Stimulated activated CD4-positive, alpha-beta T cell treated with anti-CD3 and anti-CD28 coated beads, Interleukin-15, amount 100 ng/mL, for 24 hours (primary cell): Measurements from ENCODE around the gene TCEA3.
A peak's percentile ranks its signal among the peaks of the same experiment; 100 is the strongest.

Source experiments
- DNase-seq: peaks from one replicate; pipeline ENCODE4 v3.0.0-alpha.2; 2020

The TCEA3 gene

DNA sequence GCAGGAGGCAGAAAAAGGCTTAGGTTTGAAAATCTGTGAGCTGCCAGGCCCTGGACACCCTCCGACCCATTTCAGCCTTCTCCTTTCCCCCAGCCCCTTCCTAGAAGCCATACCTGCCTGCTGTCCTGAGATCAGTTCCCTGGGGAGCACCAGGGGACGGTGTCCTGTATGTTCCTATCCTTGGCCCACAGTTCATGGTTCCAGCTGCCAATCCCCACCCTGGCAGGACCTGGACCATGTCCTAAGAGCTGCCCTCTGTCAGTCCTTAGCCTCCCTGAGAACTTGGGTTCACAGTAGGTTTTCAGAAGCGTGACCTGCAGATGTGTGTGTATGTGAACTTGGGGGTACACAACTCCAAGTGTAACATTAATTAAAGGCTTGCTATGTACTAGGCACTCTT, 3.8 kb downstream of the TCEA3 start:
- no peak for DNase-seq

DNA sequence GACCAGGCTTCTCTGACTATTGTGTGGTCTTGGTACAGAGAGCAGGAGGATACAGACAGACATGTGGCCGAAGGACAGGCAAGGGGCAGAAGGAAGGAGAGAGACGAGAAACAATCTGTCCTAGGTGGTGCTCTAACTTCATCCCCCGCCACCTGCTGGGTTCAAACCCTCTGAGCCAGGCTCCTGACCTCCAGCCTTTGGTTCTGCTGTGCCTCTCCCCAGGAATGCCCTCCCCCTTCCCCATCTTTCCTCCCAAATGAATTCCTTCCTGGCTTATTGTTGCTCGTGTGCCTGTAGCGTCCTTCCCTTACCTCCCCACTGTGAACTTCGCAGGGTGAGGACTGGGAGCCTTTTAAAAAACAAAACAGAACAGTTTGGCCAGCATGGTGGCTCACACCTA, 5.4 kb downstream of the TCEA3 start:
- no peak for DNase-seq

- DNase-seq = no peak
These were observed 7.0 kb downstream of the TCEA3 start for GRCh38 chr1:23417570-23417969.

DNA sequence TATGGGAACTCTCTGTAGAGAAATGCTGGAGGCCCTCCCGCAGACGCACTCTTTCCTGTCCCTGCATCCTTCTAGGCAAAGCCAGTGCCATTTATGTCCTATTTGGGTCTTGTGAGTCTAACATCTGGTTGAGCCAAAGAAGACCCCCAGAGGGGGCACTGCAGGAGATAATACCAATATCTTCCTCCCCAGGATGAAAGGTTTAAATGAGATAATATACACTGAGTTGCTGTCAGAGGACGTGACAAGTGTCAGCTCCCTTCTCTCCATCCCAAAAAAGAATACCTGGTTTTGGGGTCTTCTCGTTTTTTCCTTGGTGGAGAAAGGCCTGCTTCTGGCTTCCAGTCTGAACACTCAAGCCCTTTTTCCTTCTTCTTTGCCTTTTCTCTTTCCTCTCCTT, 7.6 kb downstream of the TCEA3 start:
- DNase-seq = no peak

DNA sequence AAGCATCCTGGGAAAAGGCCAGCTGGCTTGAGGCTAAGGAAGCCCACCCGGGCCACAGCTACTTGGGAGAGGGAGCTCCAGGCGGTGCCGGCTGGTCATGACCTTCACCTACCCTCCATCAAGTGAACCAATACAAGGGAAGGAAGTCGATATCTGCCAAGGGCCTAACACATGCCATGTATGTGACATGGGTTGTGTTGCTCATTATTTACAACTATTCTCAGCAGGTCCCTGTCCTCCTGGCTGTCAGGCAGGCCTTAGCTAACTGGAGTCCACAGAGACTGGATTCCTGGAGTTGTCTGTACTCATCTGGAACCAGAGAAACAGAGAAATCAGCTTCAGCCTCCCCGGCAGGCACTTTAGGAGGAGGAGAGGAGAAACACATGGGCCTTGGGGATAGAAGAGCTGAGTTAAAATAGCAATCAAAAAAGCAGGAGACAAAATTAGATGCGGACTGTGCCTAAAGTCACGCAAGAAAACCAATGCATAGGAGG, 15.7 kb downstream of the TCEA3 start:
- DNase-seq = no peak

GRCh38 chr1:23407016-23407630, 17.4 kb downstream of the TCEA3 start:
- no peak for DNase-seq

DNA sequence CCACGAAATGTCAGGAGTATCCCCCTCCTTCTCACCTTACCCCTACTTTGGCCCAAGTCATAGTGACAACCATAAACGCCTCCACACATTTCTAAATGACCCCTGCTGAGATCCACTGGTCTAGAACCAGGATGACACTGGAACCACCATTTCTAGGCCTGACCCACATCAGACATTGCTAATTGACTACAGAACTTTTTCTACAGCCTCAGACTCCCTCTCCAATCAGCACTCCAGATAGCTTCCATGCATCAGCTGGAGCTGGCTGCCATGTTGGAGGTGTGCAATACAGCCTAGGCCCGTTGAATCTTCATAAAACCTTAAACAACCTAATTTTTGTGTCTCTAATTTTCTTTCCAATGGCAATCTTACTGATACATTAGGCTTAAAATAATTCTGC, 18.6 kb downstream of the TCEA3 start:
- DNase-seq = no peak

- peak; percentile 91 for DNase-seq
These were observed 20.6 kb downstream of the TCEA3 start for GRCh38 chr1:23403735-23404486.

DNA sequence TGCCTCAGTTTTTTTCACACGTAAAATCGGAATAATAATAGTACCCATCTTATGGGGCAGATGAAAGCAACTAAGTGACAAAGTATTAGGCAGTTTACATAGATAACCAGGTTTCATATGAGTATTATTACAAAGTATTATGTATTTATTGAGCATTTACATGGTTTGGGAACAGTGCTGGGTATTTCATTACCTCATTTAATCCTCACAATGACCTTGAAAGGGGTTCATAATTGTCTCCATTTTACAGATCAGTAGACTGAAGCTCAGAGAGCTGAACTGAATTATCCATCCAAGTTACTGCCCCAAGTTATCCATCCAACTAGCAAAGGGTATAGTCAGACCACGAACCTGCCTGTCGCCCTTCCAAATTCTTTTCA, 21.2 kb downstream of the TCEA3 start:
- DNase-seq = no peak

DNA sequence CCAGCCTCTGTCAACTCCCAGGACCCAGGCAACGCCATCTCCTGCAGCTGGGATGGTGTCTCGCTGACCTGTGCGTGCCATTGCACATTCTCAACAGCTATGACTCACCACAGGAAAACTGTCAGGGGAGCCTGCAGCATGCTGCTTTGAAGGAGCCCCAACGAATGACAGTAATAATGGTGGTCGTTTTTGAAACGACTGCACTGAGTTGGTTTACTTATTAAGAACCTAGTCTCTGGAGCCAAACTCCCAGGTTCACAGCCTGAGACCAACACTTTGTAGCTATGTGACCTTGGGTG, 21.6 kb downstream of the TCEA3 start:
- DNase-seq = no peak

- DNase-seq = no peak
These were observed 22.1 kb downstream of the TCEA3 start for GRCh38 chr1:23402286-23403037.

- DNase-seq = no peak
These were observed 23.2 kb downstream of the TCEA3 start for GRCh38 chr1:23401313-23401712.

DNA sequence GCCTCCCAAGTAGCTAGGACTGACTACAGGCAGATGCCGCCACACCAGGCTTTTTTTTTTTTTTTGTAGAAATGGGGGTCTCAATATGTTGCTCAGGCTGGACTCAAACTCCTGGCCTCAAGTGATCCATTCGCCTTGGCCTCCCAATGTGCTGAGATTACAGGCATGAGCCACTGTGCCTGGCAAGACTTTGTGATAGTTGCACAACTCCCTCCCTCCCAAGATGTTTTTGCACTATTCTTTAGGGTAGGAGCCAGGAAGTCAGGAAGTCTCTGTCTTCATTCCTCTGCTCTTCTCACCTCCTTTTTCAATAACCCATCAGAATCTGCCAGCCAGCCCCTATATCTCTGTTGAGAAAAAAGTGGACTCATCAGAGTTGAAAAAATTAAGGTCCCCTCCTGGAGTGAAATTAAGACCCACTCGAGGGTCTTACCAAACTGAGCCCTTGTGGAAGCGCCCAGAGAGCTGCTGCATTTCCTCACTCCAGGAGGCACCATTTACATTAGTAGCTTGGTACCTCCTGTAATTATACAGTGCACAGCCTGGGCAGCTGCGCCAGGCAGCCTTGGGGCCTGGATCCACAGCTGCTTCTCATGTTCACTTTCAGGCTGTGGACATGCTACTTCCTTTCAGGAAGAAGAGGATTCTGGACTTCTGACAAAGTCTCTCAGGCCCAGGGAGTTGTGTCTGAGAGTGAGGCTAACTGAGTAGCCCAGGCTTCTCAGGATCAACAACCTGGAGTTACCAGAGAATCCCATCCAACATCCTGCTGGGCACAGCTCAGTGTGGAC, 24.0 kb downstream of the TCEA3 start:
- DNase-seq = no peak

DNA sequence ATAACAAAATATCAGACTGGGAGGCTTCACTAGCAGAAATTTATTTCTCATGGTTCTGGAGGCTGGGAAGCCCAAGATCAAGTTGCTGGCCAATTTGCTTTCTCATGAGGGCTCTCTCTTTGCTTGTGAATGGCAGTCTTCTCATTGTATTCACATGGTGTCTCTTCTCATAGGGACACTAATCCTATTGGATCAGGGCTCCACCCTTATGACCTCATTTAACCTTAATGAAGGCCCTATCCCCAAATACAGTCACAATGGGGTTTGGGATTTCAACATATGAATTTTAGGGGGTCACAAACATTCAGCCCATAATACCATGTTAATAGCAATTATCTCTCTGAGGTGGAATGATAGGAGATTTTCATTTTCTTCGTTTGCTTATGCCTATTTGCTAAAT, 25.3 kb downstream of the TCEA3 start:
- no peak for DNase-seq

GRCh38 chr1:23397908-23398307, 26.6 kb downstream of the TCEA3 start:
- DNase-seq = no peak

DNA sequence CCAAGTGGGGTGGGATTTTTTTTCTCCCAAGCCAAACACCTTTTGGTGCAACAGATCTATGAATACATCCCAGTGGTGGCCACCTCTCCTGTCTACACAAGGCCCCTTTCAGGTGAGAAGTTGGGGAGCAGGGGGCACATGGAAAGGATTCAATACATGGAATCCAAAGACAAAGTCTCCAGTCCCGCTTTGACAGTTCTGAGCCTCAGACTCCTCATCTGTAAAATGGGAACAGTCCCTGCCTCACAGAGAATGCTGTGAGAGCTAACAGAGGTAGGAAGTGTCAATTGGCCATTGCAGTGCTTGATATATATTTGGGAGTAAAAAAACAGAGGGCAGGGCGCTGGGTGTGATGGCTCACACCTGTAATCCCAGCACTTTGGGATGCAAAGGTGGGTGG, 28.2 kb downstream of the TCEA3 start:
- no peak for DNase-seq

DNA sequence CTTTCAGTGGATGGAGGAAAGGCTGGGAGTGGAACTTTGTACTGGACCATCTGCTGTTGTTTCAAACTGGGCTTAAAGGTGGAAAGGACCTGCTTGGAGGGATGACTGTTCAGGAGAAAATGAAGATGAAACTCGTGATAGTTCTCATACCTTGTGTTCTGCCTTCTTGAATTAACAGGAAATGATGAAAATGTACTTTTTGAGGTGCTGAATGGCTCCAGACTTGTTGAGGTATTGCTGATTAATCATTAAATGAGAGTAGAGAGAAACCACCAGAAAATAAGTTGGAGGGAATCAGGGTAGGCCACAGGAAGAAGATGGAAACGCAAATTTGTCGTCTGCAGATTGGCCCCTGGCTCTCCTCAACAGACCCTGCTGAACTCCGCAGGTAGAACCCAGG, 28.7 kb downstream of the TCEA3 start:
- no peak for DNase-seq

DNA sequence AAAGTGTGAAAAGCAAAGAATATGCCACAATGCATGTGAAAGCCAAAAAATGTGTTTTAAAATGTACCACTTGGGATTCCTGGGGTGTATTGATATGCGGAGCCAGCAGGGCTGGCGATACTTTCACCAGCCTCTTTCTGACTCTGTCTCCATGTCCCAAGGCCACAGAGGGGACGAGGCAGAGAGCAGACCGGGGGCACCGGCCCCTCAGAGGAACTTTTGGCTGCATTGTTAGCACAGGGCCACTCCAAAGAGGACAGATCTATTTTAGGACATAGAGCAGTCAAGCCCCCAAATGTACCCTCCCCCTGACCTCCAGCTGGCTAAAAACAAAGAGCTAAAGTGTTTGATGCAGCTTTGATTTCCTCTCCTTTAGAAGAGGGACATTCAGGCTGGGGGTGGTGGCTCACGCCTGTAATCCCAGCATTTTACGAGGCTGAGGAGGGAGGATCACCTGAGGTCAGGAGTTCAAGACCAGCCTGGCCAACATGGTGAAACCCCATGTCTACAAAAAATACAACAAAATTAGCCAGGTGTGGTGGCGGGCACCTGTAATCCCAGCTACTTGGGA, 29.3 kb downstream of the TCEA3 start:
- no peak for DNase-seq

GRCh38 chr1:23394684-23395083, 29.9 kb downstream of the TCEA3 start:
- DNase-seq = no peak

GRCh38 chr1:23394181-23394580, 30.4 kb downstream of the TCEA3 start:
- DNase-seq = no peak

DNA sequence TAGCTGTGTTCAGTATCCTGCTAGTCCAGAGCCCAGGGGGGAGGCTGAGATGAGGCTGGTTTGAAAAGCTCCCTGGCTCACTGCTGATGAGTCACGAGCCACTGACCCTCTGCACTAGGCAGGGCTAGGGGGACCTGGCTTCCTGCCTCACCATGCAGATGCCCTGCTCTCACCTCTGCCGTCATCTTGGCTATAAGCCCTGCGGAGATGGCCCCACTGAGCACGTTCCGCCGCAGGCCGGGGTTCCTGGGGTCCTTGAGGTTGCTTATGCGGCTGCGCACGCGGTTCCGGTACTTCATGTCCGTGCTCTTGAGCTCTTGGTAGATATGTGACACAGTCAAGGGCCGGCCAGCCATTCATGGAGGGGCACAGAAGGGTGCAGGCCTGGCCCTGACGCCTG, 30.8 kb downstream of the TCEA3 start:
- no peak for DNase-seq

DNA sequence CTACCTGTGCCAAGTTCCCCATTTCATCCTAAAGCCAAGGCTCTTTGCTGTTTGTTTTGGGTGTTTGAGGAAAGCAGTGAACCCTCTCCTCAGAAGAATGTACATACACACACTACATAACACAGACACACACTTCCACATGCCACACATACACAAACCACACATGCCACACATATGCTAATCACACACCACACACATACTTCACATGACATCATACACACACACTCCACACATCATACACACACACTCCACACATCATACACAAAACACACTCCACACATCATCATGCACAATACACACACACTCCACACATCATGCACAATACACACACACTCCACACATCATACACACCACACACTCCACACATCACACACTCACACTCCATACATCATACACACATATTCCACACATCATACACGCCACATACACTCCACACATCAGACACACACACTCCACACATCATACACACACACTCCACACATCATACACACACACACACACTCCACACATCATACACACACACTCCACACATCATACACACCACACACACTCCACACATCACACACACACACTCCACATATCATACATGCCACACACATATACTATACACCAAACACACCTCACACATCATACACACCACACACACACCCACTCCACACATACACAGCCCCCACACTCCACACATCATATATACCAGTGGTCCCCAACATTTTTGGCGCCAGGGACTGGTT, 32.3 kb downstream of the TCEA3 start:
- DNase-seq = no peak
